C4-2B (cell line): ENCODE data around the gene ODF2.
"Not testable (repeated sequence)": the region's sequence is repeated elsewhere in the genome, so short reads cannot be mapped to it uniquely, and the experiment has no call there.

ENCODE experiments used
- CTCF ChIP-seq: fragments of 450-650 bp; conservative IDR thresholded peaks from 2 replicates; pipeline ENCODE4 v1.5.1; 2017; ENCODE audit warnings: mild to moderate bottlenecking
- ZFX ChIP-seq: fragments of 450-650 bp; IDR thresholded peaks from 2 replicates; pipeline ENCODE4 v1.6.1; 2017

- not testable (repeated sequence) for TF ChIP-seq CTCF, ZFX
These were observed 50.1 kb downstream of the ODF2 start for GRCh38 chr9:128505906-128506305.
